ENCODE data around the gene KITLG.
"Not testable (repeated sequence)": the region's sequence is repeated elsewhere in the genome, so short reads cannot be mapped to it uniquely, and the experiment has no call there.

- not testable (repeated sequence) for TF ChIP-seq EHMT2 (IDR thresholded peaks at IDR 0.05; ENCODE audit: low read depth); CBX8 (IDR thresholded peaks at IDR 0.05); FOSL2 (IDR thresholded peaks at IDR 0.05); FOSL2 (CRISPR knock-in tag; IDR thresholded peaks at IDR 0.05); EP300 (IDR thresholded peaks at IDR 0.05); CTCF (IDR thresholded peaks at IDR 0.05); PHF8 (IDR thresholded peaks at IDR 0.05; ENCODE audit: borderline replicate concordance, low read depth); CEBPB (IDR thresholded peaks at IDR 0.05); PBX3 (IDR thresholded peaks at IDR 0.05); POLR2A (IDR thresholded peaks at IDR 0.05; ENCODE audit: low read length); HDAC2 (IDR thresholded peaks at IDR 0.05); SREBF2 (IDR thresholded peaks at IDR 0.05)
These were observed 47.8 kb upstream of the KITLG start for GRCh38 chr12:88628035-88628434.
